Kidney (tissue), 14 donors: ENCODE measurements around the gene FAT4. TPM values are rescaled to one million over a fixed set of nuclear protein-coding genes. Genes with fewer than 3 reads are reported as not detected.

Experiments
- DNase-seq, 5 donors: peaks; one replicate each; pipeline ENCODE4 v3.0.0-alpha.2; 2013 to 2020
- FAIRE-seq: peaks from 2 replicates; lab custom pipeline; 2012; peaks lifted over from hg19 to GRCh38; lab: Jason Lieb, UNC
- H3K27ac ChIP-seq, 2 donors: one replicate each; pipeline ENCODE4 v1.7.0; 2013; ENCODE audit warnings: low read depth in 2 of 2, low read length in 2 of 2, inconsistent platforms in 1 of 2
- H3K27me3 ChIP-seq: one replicate; pipeline ENCODE4 v1.7.1; 2013; ENCODE audit warnings: low read length, inconsistent platforms; ENCODE audit not compliant: control insufficient read depth, insufficient read depth
- H3K36me3 ChIP-seq, 3 donors: one replicate each; pipeline versions ENCODE4 v1.7.0 to v1.7.1; 2013; ENCODE audit warnings: low read length in 3 of 3, control low read depth in 1 of 3, inconsistent platforms in 1 of 3; ENCODE audit not compliant: insufficient read depth in 3 of 3, control insufficient read depth in 2 of 3
- H3K4me1 ChIP-seq, 3 donors: one replicate each; pipeline versions ENCODE4 v1.7.0 to v1.7.1; 2013; ENCODE audit warnings: low read length in 3 of 3, inconsistent platforms in 1 of 3, low read depth in 1 of 3; ENCODE audit not compliant: control insufficient read depth in 2 of 3, insufficient read depth in 2 of 3
- H3K4me3 ChIP-seq, 3 donors: one replicate each; pipeline versions ENCODE4 v1.7.0 to v1.8.1; 2013; ENCODE audit warnings: low read length in 3 of 3, control low read depth in 1 of 3, inconsistent platforms in 1 of 3
- H3K9ac ChIP-seq, 3 donors: one replicate each; pipeline versions ENCODE4 v1.7.0 to v1.7.1; 2013; ENCODE audit warnings: low read length in 3 of 3, control low read depth in 1 of 3, inconsistent platforms in 1 of 3
- H3K9me3 ChIP-seq, 3 donors: one replicate each; pipeline versions ENCODE4 v1.7.0 to v1.7.1; 2013; ENCODE audit warnings: low read length in 3 of 3, control low read depth in 1 of 3, inconsistent platforms in 1 of 3; ENCODE audit not compliant: control insufficient read depth in 2 of 3, insufficient read depth in 1 of 3
- CTCF ChIP-seq: IDR thresholded peaks from 3 replicates; pipeline ENCODE4 v1.5.1; 2012; ENCODE audit warnings: mild to moderate bottlenecking, moderate library complexity, borderline replicate concordance; ENCODE audit not compliant: insufficient read depth; ENCODE audit errors: extremely low read depth
- intact Hi-C: fragments of 100-400 bp; cut with DNase I; formaldehyde crosslinking; loops from one replicate; pipeline ENCODE4 v1.11.1; 2022
- polyA plus RNA-seq: library from polyadenylated mRNA; stranded (reverse); fragments of 350-450 nt; fragmentation: Illumina TruSeq; extraction: RNeasy Lipid Tissue Mini Kit (QIAGEN cat#74804); gene quantifications from one replicate; pipeline ENCODE4 v1.2.3, GENCODE V29; 2014; ENCODE audit warnings: low read depth, low replicate concordance; ENCODE audit not compliant: insufficient read depth
- total RNA-seq: library from RNA; stranded (reverse); fragmentation: NEBNext Ultra II Directional; extraction: Animal tissue kit (Norgen Biotek cat#: 25700); gene quantifications from one replicate; pipeline ENCODE4 v1.2.1, GENCODE V29; 2021
- donor health status: control.
- donor health status: control.
- donor health status: control.
- donor health status: control.
- donor health status: control.
- donor health status: DM: yes; HTN: yes; CAD: no.
- donor health status: Normal renal cell carcinoma (clear cell type).

Gene FAT4
- total and polyA plus RNA-seq, 2 donors from 2014 or later: 0.99 to 11.3 TPM

DNA sequence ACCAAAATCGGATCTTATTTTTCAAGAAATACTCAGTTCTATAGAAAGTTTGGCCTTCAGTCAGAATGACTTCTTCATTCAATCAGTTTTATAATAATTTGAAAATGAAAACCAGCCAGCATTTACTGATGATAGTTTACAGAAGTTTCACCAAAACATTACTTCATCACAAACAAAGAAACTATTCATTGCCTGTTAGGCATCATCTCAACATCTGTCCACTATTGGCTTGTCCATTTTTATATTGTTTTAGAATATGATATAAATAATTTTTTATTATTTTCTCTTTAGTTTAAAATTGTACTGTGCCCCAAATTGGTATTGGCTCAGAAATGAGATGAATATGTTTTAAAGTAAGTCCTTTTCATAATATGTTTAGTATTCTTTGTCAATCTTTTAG lies 38.4 kb downstream of the FAT4 start:
- Histone ChIP-seq H3K27me3 (no peaks in the 10 kb centered on the region), H3K27ac (no peak overlapping the region), H3K9ac (no peak overlapping the region), H3K4me1 (no peaks in the 10 kb centered on the region), H3K4me3 (no peak overlapping the region), H3K36me3 (no peaks in the 10 kb centered on the region), H3K9me3 (no peaks in the 10 kb centered on the region)
- FAIRE-seq (no peak), DNase-seq (no peak)
- no peak for TF ChIP-seq CTCF
- intact Hi-C loops: no loop called here

DNA sequence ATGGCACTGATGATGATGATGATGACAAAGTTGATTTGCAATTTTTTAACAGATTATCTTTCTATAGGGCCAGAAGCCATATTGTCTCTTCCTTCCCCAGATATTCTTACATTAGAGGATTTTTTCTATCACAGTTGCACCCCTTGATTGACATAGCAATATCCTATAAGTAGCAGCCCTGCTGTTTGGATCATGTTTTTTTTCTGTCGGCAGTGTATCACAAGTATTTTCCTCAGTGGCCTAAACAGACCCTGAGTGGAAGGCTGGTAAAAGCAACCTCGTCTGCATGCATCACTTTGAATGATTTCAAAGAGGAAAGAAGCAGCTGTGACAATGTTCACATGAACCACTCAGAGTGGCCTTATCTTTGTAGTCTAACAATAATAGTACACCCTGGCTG lies 41.0 kb downstream of the FAT4 start:
- Histone ChIP-seq H3K9me3 (no peaks in the 10 kb centered on the region), H3K4me1 (no peaks in the 10 kb centered on the region), H3K4me3 (no peak overlapping the region), H3K36me3 (no peaks in the 10 kb centered on the region), H3K9ac (no peak overlapping the region), H3K27ac (no peak overlapping the region), H3K27me3 (no peaks in the 10 kb centered on the region)
- no peak for FAIRE-seq
- TF ChIP-seq CTCF: no peak
- no peak for DNase-seq
- intact Hi-C loops: no loop called here

DNA sequence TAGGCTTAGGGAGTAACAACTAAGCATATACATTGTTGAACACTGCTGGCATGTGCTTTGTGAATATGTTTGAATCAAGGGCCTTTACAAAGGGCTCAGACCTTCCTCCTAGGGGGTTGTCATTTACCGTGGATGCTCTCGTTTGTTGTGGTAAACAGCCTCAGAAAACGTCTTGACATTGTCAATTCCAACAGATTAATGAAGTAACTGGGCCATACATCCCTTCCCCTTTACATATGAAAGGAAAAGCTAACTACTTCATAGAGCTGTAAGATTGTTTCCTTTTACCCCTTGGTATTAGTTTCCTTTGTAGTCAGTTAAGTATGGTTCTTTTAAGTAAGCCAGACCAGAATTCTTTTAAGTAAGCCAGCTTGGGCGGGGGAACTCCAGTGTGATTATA lies 42.9 kb downstream of the FAT4 start:
- Histone ChIP-seq H3K4me1 (no peaks in the 10 kb centered on the region), H3K4me3 (no peak overlapping the region), H3K9me3 (no peaks in the 10 kb centered on the region), H3K36me3 (no peaks in the 10 kb centered on the region), H3K27me3 (no peaks in the 10 kb centered on the region), H3K27ac (no peak overlapping the region), H3K9ac (no peak overlapping the region)
- FAIRE-seq (no peak), DNase-seq (no peak)
- intact Hi-C loops: no loop called here
- TF ChIP-seq CTCF: no peak

DNA sequence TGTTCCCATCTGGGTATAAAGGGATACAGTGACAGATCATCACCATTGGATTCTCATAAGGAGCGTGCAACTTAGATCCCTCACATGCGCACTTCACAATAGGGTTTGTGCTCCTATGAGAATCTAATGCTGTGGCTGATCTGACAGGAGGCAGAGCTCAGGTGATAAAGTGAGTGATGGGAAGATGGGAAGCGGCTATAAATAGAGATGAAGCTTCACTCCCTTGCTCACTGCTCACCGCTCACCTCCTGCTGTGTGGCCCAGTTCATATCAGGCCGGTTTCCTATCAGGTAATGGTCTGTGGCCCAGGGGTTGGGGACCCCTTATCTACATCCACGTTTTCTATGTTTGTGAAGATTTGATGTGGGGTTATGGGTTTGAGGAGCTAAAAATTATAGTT lies 43.7 kb downstream of the FAT4 start:
- FAIRE-seq (no peak), DNase-seq (no peak)
- Histone ChIP-seq H3K9me3 (no peaks in the 10 kb centered on the region), H3K9ac (no peak overlapping the region), H3K4me3 (no peak overlapping the region), H3K36me3 (no peaks in the 10 kb centered on the region), H3K27me3 (no peaks in the 10 kb centered on the region), H3K4me1 (no peaks in the 10 kb centered on the region), H3K27ac (no peak overlapping the region)
- no peak for TF ChIP-seq CTCF
- intact Hi-C loops: no loop called here
